HepG2 (cell line): Measurements from ENCODE around the gene DPEP3. TPM values are rescaled to one million over a fixed set of nuclear protein-coding genes. Genes with fewer than 3 reads are reported as not detected.

Source experiments
- ARNT2 ChIP-seq: sonication (generic); formaldehyde crosslinking; IDR thresholded peaks from 2 replicates; pipeline ENCODE4 v1.8.0; 2022; ENCODE audit warnings: mild to moderate bottlenecking, low read depth, missing genetic modification reagents, moderate library complexity
- BHLHE40 ChIP-seq: IDR thresholded peaks from 2 replicates; pipeline ENCODE4 v1.6.1; 2011; ENCODE audit warnings: low read length, improper control_type of control experiment
- GABPB1 ChIP-seq: IDR thresholded peaks from 2 replicates; pipeline ENCODE4 v1.6.1; 2016; ENCODE audit warnings: mild to moderate bottlenecking, missing genetic modification reagents, moderate library complexity, missing compliant biosample characterization
- GATA4 ChIP-seq: sonication (generic); IDR thresholded peaks from 2 replicates; pipeline ENCODE4 v1.6.1; 2016; ENCODE audit warnings: antibody characterized with exemption, low read depth, borderline replicate concordance
- GATAD2A ChIP-seq: IDR thresholded peaks from 2 replicates; pipeline ENCODE4 v1.6.1; 2016
- MYC ChIP-seq: sonication (generic); formaldehyde crosslinking; IDR thresholded peaks from 2 replicates; pipeline ENCODE4 v1.9.0; 2021; ENCODE audit warnings: missing genetic modification reagents, borderline replicate concordance
- NCOA5 ChIP-seq: sonication (generic); formaldehyde crosslinking; IDR thresholded peaks from 2 replicates; pipeline ENCODE4 v1.4.0; 2020; ENCODE audit warnings: missing genetic modification reagents
- NRL ChIP-seq: sonication (generic); formaldehyde crosslinking; IDR thresholded peaks from 2 replicates; pipeline ENCODE4 v1.5.0; 2020; ENCODE audit warnings: missing genetic modification reagents, mild to moderate bottlenecking, moderate library complexity, borderline replicate concordance
- POGK ChIP-seq: sonication (generic); formaldehyde crosslinking; conservative IDR thresholded peaks from 2 replicates; pipeline ENCODE4 v1.8.0; 2022; ENCODE audit warnings: mild to moderate bottlenecking, moderate library complexity, missing genetic modification reagents
- RAD21 ChIP-seq: fragments of 450-650 bp; formaldehyde crosslinking; IDR thresholded peaks from 2 replicates; pipeline ENCODE4 v1.5.0; 2020; ENCODE audit warnings: mild to moderate bottlenecking
- SAP130 ChIP-seq: IDR thresholded peaks from 2 replicates; pipeline ENCODE4 v1.6.1; 2016; ENCODE audit warnings: low read depth
- TARDBP ChIP-seq: sonication (generic); formaldehyde crosslinking; IDR thresholded peaks from 2 replicates; pipeline ENCODE4 v1.8.0; 2022; ENCODE audit warnings: mild to moderate bottlenecking, missing genetic modification reagents
- ZBTB38 ChIP-seq: sonication (generic); formaldehyde crosslinking; IDR thresholded peaks from 2 replicates; pipeline ENCODE4 v1.5.1; 2020; ENCODE audit warnings: mild to moderate bottlenecking, missing genetic modification reagents
- ZFP90 ChIP-seq: sonication (generic); formaldehyde crosslinking; IDR thresholded peaks from 2 replicates; pipeline ENCODE4 v1.8.0; 2022; ENCODE audit warnings: missing genetic modification reagents, mild to moderate bottlenecking, inconsistent platforms, borderline replicate concordance
- ZFYVE20 ChIP-seq: sonication (generic); formaldehyde crosslinking; IDR thresholded peaks from 2 replicates; pipeline ENCODE4 v1.8.0; 2023; ENCODE audit warnings: low read depth, mild to moderate bottlenecking, moderate library complexity, missing genetic modification reagents, borderline replicate concordance
- ZKSCAN8 ChIP-seq: IDR thresholded peaks from 2 replicates; pipeline ENCODE4 v1.6.1; 2016; ENCODE audit warnings: borderline replicate concordance, missing genetic modification reagents, missing compliant biosample characterization
- ZNF317 ChIP-seq: sonication (generic); formaldehyde crosslinking; IDR thresholded peaks from 2 replicates; pipeline ENCODE4 v1.5.0; 2020; ENCODE audit warnings: mild to moderate bottlenecking, missing genetic modification reagents
- ZNF451 ChIP-seq: sonication (generic); formaldehyde crosslinking; IDR thresholded peaks from 2 replicates; pipeline ENCODE4 v1.5.0; 2020; ENCODE audit warnings: mild to moderate bottlenecking, missing genetic modification reagents
- ZNF589 ChIP-seq: sonication (generic); formaldehyde crosslinking; conservative IDR thresholded peaks from 2 replicates; pipeline ENCODE4 v1.8.0; 2022; ENCODE audit warnings: mild to moderate bottlenecking, moderate library complexity, missing genetic modification reagents
- ZNF777 ChIP-seq: sonication (generic); formaldehyde crosslinking; IDR thresholded peaks from 2 replicates; pipeline ENCODE4 v1.4.0; 2020; ENCODE audit warnings: missing genetic modification reagents
- ZNF788 ChIP-seq: sonication (generic); formaldehyde crosslinking; IDR thresholded peaks from 2 replicates; pipeline ENCODE4 v1.5.0; 2020; ENCODE audit warnings: mild to moderate bottlenecking, missing genetic modification reagents, borderline replicate concordance
- ZNF883 ChIP-seq: sonication (generic); formaldehyde crosslinking; IDR thresholded peaks from 2 replicates; pipeline ENCODE4 v1.5.1; 2020; ENCODE audit warnings: mild to moderate bottlenecking, missing genetic modification reagents; ENCODE audit errors: not compliant biosample characterization
- polyA plus RNA-seq, 8 experiments: library from polyadenylated mRNA; depleted of rRNA in 3 of 8; stranded (reverse) in 7 of 8; unstranded in 1 of 8; fragments of >200 nt; fragmentation: Illumina TruSeq in 4 of 8; extraction: Trizol in 4 of 8; gene quantifications; 2 replicates each; pipeline versions ENCODE4 v1.2.1 to v1.2.3, GENCODE V29; 2011 to 2016; ENCODE audit warnings: low read depth in 4 of 8, missing spikeins in 1 of 8, mixed read lengths in 1 of 8; ENCODE audit not compliant: insufficient read depth in 1 of 8
- total RNA-seq, 5 experiments: library from RNA; depleted of rRNA; stranded (reverse); fragments of >200 nt; fragmentation: Illumina TruSeq; extraction: Trizol; gene quantifications; 2 replicates each; pipeline ENCODE4 v1.2.3, GENCODE V29; 2016; ENCODE audit warnings: low read depth in 1 of 5
- TF ChIP-seq, protein P1 (sequence below): sonication (generic); formaldehyde crosslinking; IDR thresholded peaks from 2 replicates; pipeline ENCODE4 v1.4.0; 2020; ENCODE audit warnings: missing genetic modification reagents
- TF ChIP-seq, protein P2 (sequence below): sonication (generic); formaldehyde crosslinking; IDR thresholded peaks from 2 replicates; pipeline ENCODE4 v1.4.0; 2020; ENCODE audit warnings: mild to moderate bottlenecking, missing genetic modification reagents
- TF ChIP-seq, protein P3 (sequence below): sonication (generic); formaldehyde crosslinking; IDR thresholded peaks from 2 replicates; pipeline ENCODE4 v1.5.0; 2020; ENCODE audit warnings: missing genetic modification reagents, mild to moderate bottlenecking, borderline replicate concordance

Gene DPEP3
- total and polyA plus RNA-seq, 2 of the 13 experiments (the other 11 are each of a cell fraction or from before 2014, with no cell fraction given): not detected

- TF ChIP-seq, protein P1, sequence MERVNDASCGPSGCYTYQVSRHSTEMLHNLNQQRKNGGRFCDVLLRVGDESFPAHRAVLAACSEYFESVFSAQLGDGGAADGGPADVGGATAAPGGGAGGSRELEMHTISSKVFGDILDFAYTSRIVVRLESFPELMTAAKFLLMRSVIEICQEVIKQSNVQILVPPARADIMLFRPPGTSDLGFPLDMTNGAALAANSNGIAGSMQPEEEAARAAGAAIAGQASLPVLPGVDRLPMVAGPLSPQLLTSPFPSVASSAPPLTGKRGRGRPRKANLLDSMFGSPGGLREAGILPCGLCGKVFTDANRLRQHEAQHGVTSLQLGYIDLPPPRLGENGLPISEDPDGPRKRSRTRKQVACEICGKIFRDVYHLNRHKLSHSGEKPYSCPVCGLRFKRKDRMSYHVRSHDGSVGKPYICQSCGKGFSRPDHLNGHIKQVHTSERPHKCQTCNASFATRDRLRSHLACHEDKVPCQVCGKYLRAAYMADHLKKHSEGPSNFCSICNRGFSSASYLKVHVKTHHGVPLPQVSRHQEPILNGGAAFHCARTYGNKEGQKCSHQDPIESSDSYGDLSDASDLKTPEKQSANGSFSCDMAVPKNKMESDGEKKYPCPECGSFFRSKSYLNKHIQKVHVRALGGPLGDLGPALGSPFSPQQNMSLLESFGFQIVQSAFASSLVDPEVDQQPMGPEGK: peak; percentile 67
- TF ChIP-seq, protein P2, sequence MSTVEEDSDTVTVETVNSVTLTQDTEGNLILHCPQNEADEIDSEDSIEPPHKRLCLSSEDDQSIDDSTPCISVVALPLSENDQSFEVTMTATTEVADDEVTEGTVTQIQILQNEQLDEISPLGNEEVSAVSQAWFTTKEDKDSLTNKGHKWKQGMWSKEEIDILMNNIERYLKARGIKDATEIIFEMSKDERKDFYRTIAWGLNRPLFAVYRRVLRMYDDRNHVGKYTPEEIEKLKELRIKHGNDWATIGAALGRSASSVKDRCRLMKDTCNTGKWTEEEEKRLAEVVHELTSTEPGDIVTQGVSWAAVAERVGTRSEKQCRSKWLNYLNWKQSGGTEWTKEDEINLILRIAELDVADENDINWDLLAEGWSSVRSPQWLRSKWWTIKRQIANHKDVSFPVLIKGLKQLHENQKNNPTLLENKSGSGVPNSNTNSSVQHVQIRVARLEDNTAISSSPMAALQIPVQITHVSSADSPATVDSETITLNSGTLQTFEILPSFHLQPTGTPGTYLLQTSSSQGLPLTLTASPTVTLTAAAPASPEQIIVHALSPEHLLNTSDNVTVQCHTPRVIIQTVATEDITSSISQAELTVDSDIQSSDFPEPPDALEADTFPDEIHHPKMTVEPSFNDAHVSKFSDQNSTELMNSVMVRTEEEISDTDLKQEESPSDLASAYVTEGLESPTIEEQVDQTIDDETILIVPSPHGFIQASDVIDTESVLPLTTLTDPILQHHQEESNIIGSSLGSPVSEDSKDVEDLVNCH (CRISPR knock-in tag): no peak
- TF ChIP-seq TARDBP (CRISPR knock-in tag) (peak; percentile 39; the same call in 1 of the 2 replicates), ZFYVE20 (no peak), MYC (CRISPR knock-in tag) (peak; percentile 54; the same call in 1 of the 2 replicates), ZNF317 (CRISPR knock-in tag) (peak; percentile 30; the same call in 1 of the 2 replicates), ZNF589 (CRISPR knock-in tag) (no peak), NCOA5 (CRISPR knock-in tag) (no peak), ZFP90 (CRISPR knock-in tag) (no peak), BHLHE40 (peak; percentile 18; the same call in 1 of the 2 replicates), NRL (CRISPR knock-in tag) (no peak), ZNF883 (peak; percentile 1), GABPB1 (0 out of 2 replicates have a peak, but pooled peaks have one; percentile 15), ARNT2 (CRISPR knock-in tag) (0 out of 2 replicates have a peak, but pooled peaks have one; percentile 59), RAD21 (peak; percentile 53; the same call in 1 of the 2 replicates), ZNF451 (CRISPR knock-in tag) (peak; percentile 64; the same call in 1 of the 2 replicates), GATAD2A (CRISPR knock-in tag) (peak; percentile 41; the same call in 1 of the 2 replicates), GATA4 (no peak), ZNF777 (CRISPR knock-in tag) (0 out of 2 replicates have a peak, but pooled peaks have one; percentile 15), ZKSCAN8 (CRISPR knock-in tag) (0 out of 2 replicates have a peak, but pooled peaks have one; percentile 23), ZBTB38 (peak; percentile 92; the same call in 1 of the 2 replicates), POGK (peak; percentile 29; the same call in 1 of the 2 replicates), SAP130 (CRISPR knock-in tag) (peak; percentile 70; the same call in 1 of the 2 replicates), ZNF788 (CRISPR knock-in tag) (peak; percentile 17; the same call in 1 of the 2 replicates)
- TF ChIP-seq, protein P3, sequence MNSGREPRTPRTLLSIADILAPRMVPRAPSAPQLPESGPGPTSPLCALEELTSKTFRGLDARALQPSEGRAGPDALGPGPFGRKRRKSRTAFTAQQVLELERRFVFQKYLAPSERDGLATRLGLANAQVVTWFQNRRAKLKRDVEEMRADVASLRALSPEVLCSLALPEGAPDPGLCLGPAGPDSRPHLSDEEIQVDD: peak; percentile 71
These were observed 38.1 kb downstream of the DPEP3 start (continued) for GRCh38 chr16:67942200-67942509.
